Activated CD4-positive, CD25-positive, alpha-beta regulatory T cell treated with anti-CD3 and anti-CD28 coated beads, Interleukin-2, amount 50 U/mL, for 16 hours (primary cell): Measurements from ENCODE around the gene GYG1.
A peak's percentile ranks its signal among the peaks of the same experiment; 100 is the strongest.

ENCODE experiments used
- DNase-seq: peaks from one replicate; pipeline ENCODE4 v3.0.0-alpha.2; 2020; ENCODE audit warnings: low read depth, low spot score

The GYG1 gene

GRCh38 chr3:148991219-148992026 is at the start of gene GYG1:
TSS of gene GYG1 (plus strand) at chr3:148991540. CDS start at chr3:148991641, 101 bp downstream.
- DNase-seq, result peak; percentile 49

- DNase-seq, result no peak
Measured at GRCh38 chr3:148943506-148944205, 47.7 kb upstream of the GYG1 start.

- no peak for DNase-seq
Measured at GRCh38 chr3:148945116-148945515, 46.2 kb upstream of the GYG1 start.

GRCh38 chr3:148948913-148949657 is 42.3 kb upstream of the GYG1 start:
- DNase-seq, result no peak

- DNase-seq, result no peak
Measured at GRCh38 chr3:148950806-148951205, 40.5 kb upstream of the GYG1 start.

- DNase-seq, result no peak
Measured at GRCh38 chr3:148951599-148952361, 39.6 kb upstream of the GYG1 start.

GRCh38 chr3:148953094-148953493 is 38.2 kb upstream of the GYG1 start:
- DNase-seq, result no peak

GRCh38 chr3:148954981-148955380 is 36.4 kb upstream of the GYG1 start:
- no peak for DNase-seq

- no peak for DNase-seq
Measured at GRCh38 chr3:148955544-148956346, 35.6 kb upstream of the GYG1 start.

GRCh38 chr3:148957586-148957985 is 33.8 kb upstream of the GYG1 start:
- no peak for DNase-seq

GRCh38 chr3:148958696-148959095 is 32.6 kb upstream of the GYG1 start:
- no peak for DNase-seq

GRCh38 chr3:148962513-148962912 is 28.8 kb upstream of the GYG1 start:
- no peak for DNase-seq

- no peak for DNase-seq
Measured at GRCh38 chr3:148964809-148965208, 26.5 kb upstream of the GYG1 start.

GRCh38 chr3:148968321-148968720 is 23.0 kb upstream of the GYG1 start:
- DNase-seq, result no peak

- no peak for DNase-seq
Measured at GRCh38 chr3:148970271-148970670, 21.1 kb upstream of the GYG1 start.

- no peak for DNase-seq
Measured at GRCh38 chr3:148971401-148972163, 19.8 kb upstream of the GYG1 start.

- no peak for DNase-seq
Measured at GRCh38 chr3:148974726-148975125, 16.6 kb upstream of the GYG1 start.

- DNase-seq, result no peak
Measured at GRCh38 chr3:148975248-148975647, 16.1 kb upstream of the GYG1 start.

GRCh38 chr3:148975696-148976095 is 15.6 kb upstream of the GYG1 start:
- DNase-seq, result no peak

GRCh38 chr3:148981273-148981672 is 10.1 kb upstream of the GYG1 start:
- no peak for DNase-seq
